Epidermal melanocyte (primary cell): ENCODE data around the gene PROSER3.

ENCODE experiments used
- DNase-seq: peaks from one replicate; pipeline ENCODE4 v3.0.0; 2011; ENCODE audit warnings: low spot score; ENCODE audit not compliant: insufficient read length

The PROSER3 gene

DNA sequence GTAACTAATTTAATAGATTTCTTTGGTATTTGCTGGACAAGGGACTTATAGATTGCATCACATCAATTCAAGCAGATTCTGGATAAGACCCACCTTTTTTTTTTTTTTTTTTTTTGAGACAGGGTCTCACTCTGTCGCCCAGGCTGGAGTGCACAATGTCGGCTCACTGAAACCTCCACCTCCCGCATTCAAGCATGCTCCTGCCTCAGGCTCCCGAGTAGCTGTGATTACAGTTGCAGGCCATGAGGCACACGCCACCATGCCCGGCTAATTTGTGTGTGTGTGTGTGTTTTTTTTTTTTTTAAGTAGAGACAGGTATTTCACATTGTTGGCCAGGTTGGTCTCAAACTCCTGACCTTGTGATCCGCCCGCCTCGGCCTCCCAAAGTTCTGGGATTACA, 58.9 kb downstream of the PROSER3 start:
- DNase-seq: no peak

DNA sequence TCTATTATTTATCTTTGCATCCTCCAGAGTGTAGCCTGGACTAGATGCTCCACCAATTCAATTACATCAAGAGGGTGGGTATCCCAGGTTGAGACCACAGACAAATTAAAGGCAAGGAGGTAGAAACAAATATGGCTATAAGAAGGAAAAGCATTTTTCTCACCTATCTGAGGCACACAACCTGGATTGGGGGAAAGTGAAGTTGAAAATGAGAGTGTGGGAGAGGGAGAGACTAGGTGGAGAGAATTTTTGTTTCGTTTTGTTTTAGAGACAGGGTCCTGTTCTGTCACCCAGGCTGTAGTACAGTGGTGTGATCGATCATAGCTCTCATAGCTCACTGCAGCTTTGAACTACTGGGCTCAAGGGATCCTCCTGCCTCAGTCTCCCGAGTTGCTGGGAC, 60.5 kb downstream of the PROSER3 start:
- no peak for DNase-seq
